K562 (cell line): ENCODE results near the gene RPS2. TPM values are rescaled to one million over a fixed set of nuclear protein-coding genes. Genes with fewer than 3 reads are reported as not detected.

Source experiments
- ATAC-seq: fragments of 200-7000 bp; cut with Tn5 transposase; 3 replicates; pipeline ENCODE4 v1.9.1; 2020; ENCODE audit warnings: moderate library complexity
- BruUV-seq: library from RNA; stranded (reverse); fragments of 400-500 nt; replicated peaks from 2 replicates; lab custom pipeline; 2021; lab: Mats Ljungman, UMichigan
- CTCF ChIA-PET: fragments of 300-600 bp; formaldehyde crosslinking; extraction: SDS; loops from one replicate; lab custom pipeline; 2021; ENCODE audit warnings: low intra/inter-chr PET ratio; lab: Yijun Ruan, JAX
- POLR2A ChIA-PET: fragments of 300-600, 350-650 bp; sonication (Branson Sonifier 250); formaldehyde crosslinking; extraction: SDS; loops from one replicate; lab custom pipeline; 2021; ENCODE audit warnings: antibody characterized with exemption, inconsistent platforms; lab: Yijun Ruan, JAX
- DNase-seq, 4 experiments: peaks; one replicate each; pipeline versions ENCODE4 v3.0.0 to v3.0.0-alpha.2; 2011 to 2018; ENCODE audit warnings: low spot score in 3 of 4, mixed read lengths in 3 of 4; ENCODE audit errors: extremely low read depth in 1 of 4
- FAIRE-seq: peaks from 2 replicates; lab custom pipeline; 2011; peaks lifted over from hg19 to GRCh38; lab: Jason Lieb, UNC
- H2AFZ ChIP-seq: 2 replicates; pipeline ENCODE4 v1.6.0; 2011; ENCODE audit warnings: low read depth, low read length, control low read depth, inconsistent platforms
- H3K27ac ChIP-seq: fragments of 200-600 bp; 3 replicates; pipeline ENCODE4 v1.8.0; 2011; ENCODE audit warnings: low read depth, mild to moderate bottlenecking, control low read depth, inconsistent platforms, low read length, moderate library complexity, mixed read lengths; ENCODE audit errors: extremely low read depth
- H3K27me3 ChIP-seq, 2 experiments: fragments of 300-600 bp in 1 of 2; 2 replicates in 1 of 2; 3 replicates in 1 of 2; pipeline versions ENCODE4 v1.6.0 to v1.8.0; 2011; ENCODE audit warnings: inconsistent platforms in 2 of 2, low read length in 2 of 2, mild to moderate bottlenecking in 1 of 2, mixed read lengths in 1 of 2, moderate library complexity in 1 of 2; ENCODE audit not compliant: control insufficient read depth in 2 of 2, insufficient read depth in 2 of 2
- H3K36me3 ChIP-seq: fragments of 300-600 bp; 3 replicates; pipeline ENCODE4 v1.8.0; 2011; ENCODE audit warnings: mild to moderate bottlenecking, low read length, inconsistent platforms; ENCODE audit not compliant: control insufficient read depth, insufficient read depth
- H3K4me1 ChIP-seq, 2 experiments: fragments of 200-600 bp in 1 of 2; replicated peaks in 1 of 2; 2 replicates in 1 of 2; 3 replicates in 1 of 2; pipeline versions ENCODE4 v1.5.1 to v1.8.0; 2011; ENCODE audit warnings: inconsistent platforms in 2 of 2, low read length in 2 of 2, mild to moderate bottlenecking in 1 of 2, mixed read lengths in 1 of 2, moderate library complexity in 1 of 2; ENCODE audit not compliant: control insufficient read depth in 2 of 2, insufficient read depth in 2 of 2
- H3K4me2 ChIP-seq: 2 replicates; pipeline ENCODE4 v1.6.1; 2011; ENCODE audit warnings: low read length, control low read depth, inconsistent platforms, mixed read lengths; ENCODE audit not compliant: insufficient read depth
- H3K4me3 ChIP-seq: fragments of 200-600 bp; sonication (generic), shearing (Covaris generic); 2 replicates; pipeline ENCODE4 v1.5.1; 2016; ENCODE audit warnings: control low read depth, inconsistent platforms
- H3K79me2 ChIP-seq: fragments of 200-600 bp; 3 replicates; pipeline ENCODE4 v1.8.0; 2011; ENCODE audit warnings: low read length, inconsistent platforms; ENCODE audit not compliant: control insufficient read depth, insufficient read depth
- H3K9ac ChIP-seq, 2 experiments: 2 replicates each; pipeline versions ENCODE4 v1.6.0 to v1.6.1; 2011; ENCODE audit warnings: low read depth in 2 of 2, low read length in 2 of 2, control low read depth in 1 of 2, inconsistent platforms in 1 of 2, mild to moderate bottlenecking in 1 of 2, mixed read lengths in 1 of 2; ENCODE audit not compliant: insufficient read depth in 1 of 2
- H3K9me1 ChIP-seq: one replicate; pipeline ENCODE4 v1.6.0; 2011; ENCODE audit warnings: inconsistent platforms, mild to moderate bottlenecking, low read length, moderate library complexity; ENCODE audit not compliant: control insufficient read depth, insufficient read depth
- H3K9me3 ChIP-seq: replicated peaks from 2 replicates; pipeline ENCODE4 v1.5.1; 2011; ENCODE audit warnings: low read depth, low read length, inconsistent platforms; ENCODE audit not compliant: control insufficient read depth, insufficient read depth
- H4K20me1 ChIP-seq: replicated peaks from 2 replicates; pipeline ENCODE4 v1.6.1; 2011; ENCODE audit warnings: low read length, inconsistent platforms, mixed read lengths; ENCODE audit not compliant: control insufficient read depth, insufficient read depth
- ATF3 ChIP-seq, 2 experiments: fragments of 450-650 bp in 1 of 2; sonication (generic) in 1 of 2; formaldehyde crosslinking in 1 of 2; IDR thresholded peaks in 1 of 2; conservative IDR thresholded peaks in 1 of 2; 2 replicates each; pipeline versions ENCODE4 v1.6.1 to v1.8.1; 2016 to 2023; ENCODE audit warnings: mild to moderate bottlenecking in 2 of 2, moderate library complexity in 2 of 2, inconsistent platforms in 1 of 2, missing genetic modification reagents in 1 of 2
- CREB3 ChIP-seq: fragments of 450-650 bp; conservative IDR thresholded peaks from 2 replicates; pipeline ENCODE4 v1.6.1; 2016; ENCODE audit warnings: missing genetic modification characterization, low read depth, mild to moderate bottlenecking, missing compliant biosample characterization, moderate library complexity
- CTBP1 ChIP-seq: fragments of 450-650 bp; IDR thresholded peaks from 2 replicates; pipeline ENCODE4 v1.6.1; 2016; ENCODE audit warnings: borderline replicate concordance
- JUND ChIP-seq, 2 experiments: IDR thresholded peaks; 2 replicates in 1 of 2; 3 replicates in 1 of 2; pipeline ENCODE4 v1.6.1; 2011; ENCODE audit warnings: borderline replicate concordance in 2 of 2, low read depth in 2 of 2, low read length in 2 of 2, improper control_type of control experiment in 1 of 2, missing biosample characterization in 1 of 2, missing genetic modification characterization in 1 of 2, missing genetic modification reagents in 1 of 2
- KDM5B ChIP-seq: fragments of 200-600 bp; sonication (generic); IDR thresholded peaks from 2 replicates; pipeline ENCODE4 v1.6.1; 2012; ENCODE audit warnings: low read depth, mild to moderate bottlenecking, moderate library complexity, low read length, control low read depth, inconsistent platforms; ENCODE audit not compliant: insufficient replicate concordance
- KHSRP ChIP-seq: fragments of 450-650 bp; IDR thresholded peaks from 2 replicates; pipeline ENCODE4 v1.6.1; 2017
- MAFG ChIP-seq: fragments of 450-650 bp; conservative IDR thresholded peaks from 2 replicates; pipeline ENCODE4 v1.6.1; 2016; ENCODE audit warnings: missing genetic modification characterization, missing compliant biosample characterization
- MAZ ChIP-seq, 2 experiments: fragments of 450-650 bp in 1 of 2; sonication (generic) in 1 of 2; formaldehyde crosslinking; IDR thresholded peaks in 1 of 2; conservative IDR thresholded peaks in 1 of 2; 2 replicates each; pipeline versions ENCODE4 v1.4.0 to v1.5.0; 2020; ENCODE audit warnings: mild to moderate bottlenecking in 1 of 2, missing genetic modification reagents in 1 of 2
- NFIC ChIP-seq: fragments of 450-650 bp; IDR thresholded peaks from 2 replicates; pipeline ENCODE4 v1.6.1; 2017; ENCODE audit warnings: mild to moderate bottlenecking, inconsistent platforms
- RB1 ChIP-seq: fragments of 450-650 bp; IDR thresholded peaks from 2 replicates; pipeline ENCODE4 v1.6.1; 2017; ENCODE audit warnings: low read depth, mild to moderate bottlenecking
- SIX5 ChIP-seq, 2 experiments: IDR thresholded peaks; 2 replicates each; pipeline ENCODE4 v1.6.1; 2011; ENCODE audit warnings: low read length in 2 of 2, borderline replicate concordance in 1 of 2, low read depth in 1 of 2, mild to moderate bottlenecking in 1 of 2, moderate library complexity in 1 of 2; ENCODE audit not compliant: insufficient read depth in 1 of 2
- SMARCA4 ChIP-seq: fragments of 450-650 bp; IDR thresholded peaks from 2 replicates; pipeline ENCODE4 v1.6.1; 2016
- SOX6 ChIP-seq: fragments of 450-650 bp; IDR thresholded peaks from 2 replicates; pipeline ENCODE4 v1.6.1; 2014; ENCODE audit warnings: mild to moderate bottlenecking
- STAG1 ChIP-seq: sonication (generic); formaldehyde crosslinking; IDR thresholded peaks from 2 replicates; pipeline ENCODE4 v1.5.0; 2020; ENCODE audit warnings: missing genetic modification reagents, borderline replicate concordance
- TAF1 ChIP-seq: IDR thresholded peaks from 2 replicates; pipeline ENCODE4 v1.6.1; 2011; ENCODE audit warnings: mild to moderate bottlenecking, low read length, moderate library complexity; ENCODE audit not compliant: insufficient read depth, control insufficient read depth, severe bottlenecking; ENCODE audit errors: extremely low read depth
- TAF9B ChIP-seq: fragments of 450-650 bp; IDR thresholded peaks from 2 replicates; pipeline ENCODE4 v1.6.1; 2018; ENCODE audit warnings: mild to moderate bottlenecking; ENCODE audit not compliant: partially characterized antibody
- TCF3 ChIP-seq: sonication (generic); formaldehyde crosslinking; IDR thresholded peaks from 2 replicates; pipeline ENCODE4 v1.4.0; 2020; ENCODE audit warnings: mild to moderate bottlenecking, missing genetic modification reagents
- ZNF316 ChIP-seq: fragments of 450-650 bp; IDR thresholded peaks from 2 replicates; pipeline ENCODE4 v1.6.1; 2016
- ZNF445 ChIP-seq: fragments of 250-450 bp; sonication (Bioruptor Pico); IDR thresholded peaks from 2 replicates; pipeline ENCODE4 v1.4.0; 2020; ENCODE audit warnings: low read depth, mild to moderate bottlenecking, moderate library complexity
- WGBS: fragments of 100-300 bp; shearing (Covaris generic); methylation state at CpG from one replicate; pipeline ENCODE4 v1.1.6; 2016; ENCODE audit warnings: low coverage, mixed read lengths; ENCODE audit not compliant: insufficient coverage; ENCODE audit errors: missing lambda C conversion rate; 5-methylcytosine and 5-hydroxymethylcytosine counted together
- in situ Hi-C: fragments of 300-500 bp; cut with MboI; formaldehyde crosslinking; loops from 4 replicates; pipeline ENCODE4 v1.15.0; 2018; ENCODE audit warnings: inconsistent platforms, mixed read lengths
- intact Hi-C: fragments of 100-400 bp; cut with micrococcal nuclease; formaldehyde crosslinking; loops from 2 replicates; pipeline ENCODE4 v1.14.2; 2022
- polyA plus RNA-seq, 8 experiments: library from polyadenylated mRNA; depleted of rRNA in 4 of 8; stranded (reverse) in 5 of 8; unstranded in 3 of 8; fragments of >200 nt; fragmentation: Nextera tagmentation in 2 of 8; fragmentation: Illumina TruSeq in 1 of 8; extraction: Ambion mirVana in 2 of 8; extraction: Trizol in 1 of 8; gene quantifications; 2 replicates each; pipeline versions ENCODE4 v1.2.1 to v1.2.3, GENCODE V29; 2011 to 2014; ENCODE audit warnings: inconsistent platforms in 1 of 8, missing spikeins in 1 of 8
- total RNA-seq, 7 experiments: library from RNA; depleted of rRNA in 6 of 7; stranded (reverse); fragments of >200 nt in 6 of 7; fragmentation: Illumina TruSeq in 2 of 7; extraction: Trizol in 2 of 7; gene quantifications; 2 replicates each; pipeline versions ENCODE4 v1.2.1 to v1.2.3, GENCODE V29; 2011 to 2021; ENCODE audit warnings: low replicate concordance in 1 of 7

Gene RPS2
- total and polyA plus RNA-seq, 9 of the 15 experiments (the other 6 are each of a cell fraction or from before 2014, with no cell fraction given), result 834 to 4,794 (median 3,793) TPM

DNA sequence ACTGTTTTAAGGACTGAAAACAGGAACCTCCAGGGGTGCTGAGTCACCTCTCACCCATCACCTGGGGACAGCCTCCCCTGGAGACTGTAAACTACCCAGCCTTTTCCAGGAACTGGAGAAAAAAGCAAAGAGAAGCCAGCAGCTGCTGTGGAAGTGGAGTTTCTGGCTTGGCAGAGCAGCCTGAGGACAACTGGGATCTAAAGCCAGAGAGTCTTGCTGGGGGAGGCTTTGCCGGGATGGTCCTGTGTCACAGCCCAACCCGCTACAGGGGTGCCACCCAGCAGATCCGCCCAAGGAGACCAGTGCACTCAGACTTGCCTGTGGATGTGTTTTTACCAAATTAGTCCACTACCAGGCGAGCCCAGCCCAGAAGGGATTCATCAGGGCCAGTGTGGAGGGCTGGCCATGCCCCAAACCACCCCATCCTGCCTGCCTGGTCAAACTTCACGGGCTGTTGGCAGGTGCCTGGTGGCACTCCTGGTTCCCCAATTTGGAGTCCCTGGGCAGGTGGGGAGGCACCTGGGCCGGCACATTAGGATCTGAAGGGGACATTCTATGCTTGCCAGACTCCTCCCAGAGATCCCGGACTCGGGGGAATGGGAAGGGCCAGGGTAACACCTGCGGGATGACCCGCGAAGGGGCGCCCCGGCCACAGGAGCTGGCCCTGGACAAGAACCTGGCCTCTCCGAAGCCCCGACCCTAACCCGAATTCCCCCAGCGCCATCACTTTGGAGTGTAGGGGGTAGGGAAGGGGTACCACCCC is 22.4 kb downstream of the RPS2 start:
- peak overlapping the region; percentile 78 for H3K4me3 ChIP-seq
- peaks cover 7% of the 10 kb centered on the region for H4K20me1 ChIP-seq
- ChIA-PET POLR2A (interaction anchor here (1.0 to 1.5 kb wide), 5 partner anchors 21 to 212 kb away, joined by 3 to 6 read pairs (median 4); partner anchors contain the start of genes EME2, MRPS34 and RPS2), CTCF (no interaction called here)
- BruUV-seq, result TSS peak; percentile 77
- peak overlapping the region; percentile 51 for H3K27ac ChIP-seq
- H3K79me2 ChIP-seq, result peaks cover 20% of the 10 kb centered on the region
- in situ Hi-C loops (no loop called here), intact Hi-C loops (loop anchor here (2.0 kb wide), 1 partner anchor 23 kb away; the partner anchor contains the start of gene RPS2)
- no peaks in the 10 kb centered on the region for H3K27me3 ChIP-seq
- peak overlapping the region; percentile 75 for H2AFZ ChIP-seq
- WGBS, result 8% methylated on average over 17 of the region's 17 CpGs
- H3K4me2 ChIP-seq, result peak overlapping the region; percentile 84
- FAIRE-seq (peak; percentile 59), DNase-seq (peak; percentile 38 to 85 (median 58)), ATAC-seq (peak; percentile 34)
- peak overlapping the region; percentile 63 to 91 for H3K9ac ChIP-seq
- H3K36me3 ChIP-seq, result peaks cover 34% of the 10 kb centered on the region; the same call in 2 of the 3 replicates
- peaks cover 8% of the 10 kb centered on the region for H3K9me1 ChIP-seq
- peaks cover 29 to 75% of the 10 kb centered on the region in 2 experiments for H3K4me1 ChIP-seq
- no peaks in the 10 kb centered on the region for H3K9me3 ChIP-seq
- peak; percentile 92 for TF ChIP-seq CTBP1
- no peak for TF ChIP-seq CREB3 (tag)
- peak; percentile 76 for TF ChIP-seq MAFG (tag)
- no peak for TF ChIP-seq SIX5 (IDR thresholded peaks at IDR 0.05; ENCODE audit: borderline replicate concordance in 1 of 2, insufficient read depth in 1 of 2, low read depth in 1 of 2, low read length in 2 of 2)
- TF ChIP-seq TAF1, result no peak
- TF ChIP-seq NFIC, result no peak
- TF ChIP-seq ZNF445 (CRISPR knock-in tag), result no peak
- TF ChIP-seq RB1, result no peak
- peak; percentile 34 for TF ChIP-seq TAF9B
- peak; percentile 38; the same call in 1 of the 2 replicates for TF ChIP-seq SOX6
- TF ChIP-seq SMARCA4, result peak; percentile 71
- 0 out of 2 replicates have a peak, but pooled peaks have one; percentile 16 for TF ChIP-seq STAG1 (CRISPR knock-in tag)
- no peak for TF ChIP-seq KHSRP
- TF ChIP-seq JUND (IDR thresholded peaks at IDR 0.05; ENCODE audit: borderline replicate concordance, low read depth, low read length), result peak; percentile 84
- TF ChIP-seq JUND (tag; IDR thresholded peaks at IDR 0.05; ENCODE audit: borderline replicate concordance, low read depth, low read length), result peak; percentile 86; the same call in 1 of the 3 replicates
- peak in 1 of 2 experiments; percentile 5; a peak in 1 of 4 replicates for TF ChIP-seq MAZ (CRISPR knock-in tag; conservative IDR thresholded peaks at IDR 0.05 in 1 of 2, IDR thresholded peaks at IDR 0.05 in 1 of 2)
- TF ChIP-seq KDM5B, result peak; percentile 16
- peak; percentile 62; the same call in 1 of the 2 replicates for TF ChIP-seq ATF3 (IDR thresholded peaks at IDR 0.05)
- peak; percentile 32; the same call in 1 of the 2 replicates for TF ChIP-seq ATF3 (CRISPR knock-in tag; conservative IDR thresholded peaks at IDR 0.05)
- peak; percentile 92 for TF ChIP-seq ZNF316
- peak; percentile 44; the same call in 1 of the 2 replicates for TF ChIP-seq TCF3 (CRISPR knock-in tag)
